ENCODE results near the gene ATG16L2. TPM values are rescaled to one million over a fixed set of nuclear protein-coding genes. Genes with fewer than 3 reads are reported as not detected.

Gene ATG16L2
- total RNA-seq, 1 experiment from 2014 or later: 17.3 TPM

GRCh38 chr11:72772059-72772458 lies 42.2 kb upstream of the ATG16L2 start:
- no peaks in the 10 kb centered on the region for H4K20me1 ChIP-seq (ENCODE audit: control insufficient read depth, insufficient read depth, insufficient read length)
- no peak overlapping the region for H3T11ph ChIP-seq (ENCODE audit: low read length)
- no peaks in the 10 kb centered on the region for H3K9me3 Mint-ChIP-seq
- H3K4ac ChIP-seq (ENCODE audit: low read depth, low read length): no peak overlapping the region
- H3K9me3 ChIP-seq (ENCODE audit: control insufficient read depth, low read depth, low read length): no peaks in the 10 kb centered on the region
- H4K8ac ChIP-seq (replicated peaks; ENCODE audit: insufficient read length, low read depth, low read length): no peak overlapping the region
- H3K4me1 Mint-ChIP-seq: peaks cover 16 to 31% of the 10 kb centered on the region in 2 experiments
- DNase-seq: no peak
- no peaks in the 10 kb centered on the region for H3K4me1 ChIP-seq (ENCODE audit: insufficient read depth, low read length)
- H3K27me3 Mint-ChIP-seq (ENCODE audit: low read depth): no peaks in the 10 kb centered on the region; the same call in 1 of the 2 replicates
- H2BK120ac ChIP-seq (ENCODE audit: low read depth, low read length, poor library complexity, severe bottlenecking): no peak overlapping the region
- no CpG with 5 or more reads among the region's 12 CpGs for WGBS (ENCODE audit: extremely low coverage, insufficient read length, low lambda C conversion rate)
- H2AK5ac ChIP-seq (ENCODE audit: insufficient read length, low read length): no peak overlapping the region
- H3K79me1 ChIP-seq (ENCODE audit: insufficient read depth, low read depth, low read length, poor library complexity, severe bottlenecking): no peaks in the 10 kb centered on the region
- no peak overlapping the region for H2BK5ac ChIP-seq (ENCODE audit: insufficient read length, low read length)
- H2BK12ac ChIP-seq (ENCODE audit: insufficient read length, low read depth, low read length): no peak overlapping the region
- H3K4me3 Mint-ChIP-seq: no peak overlapping the region
- no peak overlapping the region for H3K4me2 ChIP-seq (ENCODE audit: insufficient read depth, insufficient read length, low read length)
- H2BK15ac ChIP-seq (ENCODE audit: low read depth, low read length): no peak overlapping the region
- no peak overlapping the region for H4K5ac ChIP-seq (ENCODE audit: insufficient read length, low read depth, low read length)
- H3K27ac Mint-ChIP-seq: no peak overlapping the region
- H3K18ac ChIP-seq (ENCODE audit: insufficient read length, low read depth, low read length): no peak overlapping the region
- no peak overlapping the region for H3K9ac ChIP-seq (ENCODE audit: extremely low read depth, insufficient read length, low read length)
- H3K23ac ChIP-seq (ENCODE audit: insufficient read length, low read depth, low read length): no peak overlapping the region
- H3K23me2 ChIP-seq (ENCODE audit: insufficient read length, low read depth, low read length, poor library complexity, severe bottlenecking): no peaks in the 10 kb centered on the region
- no peaks in the 10 kb centered on the region for H3K79me2 ChIP-seq (ENCODE audit: insufficient read depth, low read length)
- no peak overlapping the region for H3K27ac ChIP-seq (ENCODE audit: insufficient read length, low read depth, low read length)
- H3K14ac ChIP-seq (ENCODE audit: insufficient read depth, low read length): no peak overlapping the region
- no peak overlapping the region for H2AFZ ChIP-seq (ENCODE audit: low read length)
- no peaks in the 10 kb centered on the region; a peak in 1 of 7 replicates for H3K36me3 Mint-ChIP-seq (ENCODE audit: insufficient read depth in 1 of 3, low read depth in 3 of 3)
- H4K91ac ChIP-seq (ENCODE audit: insufficient read length, low read depth, low read length): no peak overlapping the region
- H2BK20ac ChIP-seq (ENCODE audit: low read depth, low read length, poor library complexity, severe bottlenecking): no peak overlapping the region
- H3K27me3 ChIP-seq (ENCODE audit: insufficient read depth, low read length): no peaks in the 10 kb centered on the region
- no peak overlapping the region for H3K56ac ChIP-seq (ENCODE audit: insufficient read length, low read depth, low read length)
- TF ChIP-seq CTCF (conservative IDR thresholded peaks at IDR 0.05): no peak
